NCI-H2081 treated with DMSO at 0.1 percent for 48 hours (cell line): ENCODE results near the gene TRIM2.
"Not testable (repeated sequence)": the region's sequence is repeated elsewhere in the genome, so short reads cannot be mapped to it uniquely, and the experiment has no call there.

Experiments
- DNase-seq: peaks from one replicate; lab custom pipeline; 2025; lab: John Stamatoyannopoulos, UW

TRIM2 gene

GRCh38 chr4:153189016-153189801 lies 15.0 kb upstream of the TRIM2 start:
- no peak for DNase-seq

GRCh38 chr4:153191795-153192363 lies 12.4 kb upstream of the TRIM2 start:
- DNase-seq = no peak

- no peak for DNase-seq
These were observed 6.9 kb upstream of the TRIM2 start for GRCh38 chr4:153197301-153197700.

DNA sequence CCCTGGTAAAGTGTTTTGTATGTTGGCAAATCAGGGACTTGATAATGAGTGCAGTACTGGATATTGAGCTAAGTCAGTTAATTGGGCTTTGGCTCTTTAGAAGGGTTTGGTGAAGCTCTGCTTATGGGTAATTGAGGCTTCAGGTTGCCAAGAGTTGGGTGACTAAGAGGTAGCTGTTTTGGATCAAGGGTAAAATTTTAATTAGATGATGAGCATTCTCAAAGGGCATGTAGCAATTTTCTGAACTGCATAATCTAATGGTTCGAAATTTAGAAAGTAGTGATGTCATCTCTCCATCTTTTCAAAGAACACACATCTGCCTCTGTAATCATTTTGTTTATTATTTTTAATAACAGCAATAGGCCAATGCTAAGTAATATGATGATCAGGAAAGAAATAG lies 5.5 kb upstream of the TRIM2 start:
- DNase-seq = no peak

DNA sequence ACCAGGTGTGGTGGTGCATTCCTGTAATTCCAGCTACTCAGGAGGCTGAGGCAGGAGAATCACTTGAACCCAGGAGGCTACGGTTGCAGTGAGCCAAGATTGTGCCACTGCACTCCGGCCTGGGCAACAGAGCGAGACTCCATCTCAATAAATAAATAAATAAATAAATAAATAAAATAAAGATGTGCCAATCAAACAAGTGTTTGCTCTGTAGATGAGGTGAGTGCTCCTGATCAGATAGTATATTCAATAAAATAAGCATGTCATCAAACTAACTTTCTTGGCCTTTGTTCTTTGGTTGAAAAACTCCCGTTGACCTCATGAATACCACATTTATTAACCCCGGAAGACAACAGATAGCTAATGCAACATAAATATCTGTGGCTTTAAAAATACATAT lies 497 bp upstream of the TRIM2 start:
- not testable (repeated sequence) for DNase-seq

DNA sequence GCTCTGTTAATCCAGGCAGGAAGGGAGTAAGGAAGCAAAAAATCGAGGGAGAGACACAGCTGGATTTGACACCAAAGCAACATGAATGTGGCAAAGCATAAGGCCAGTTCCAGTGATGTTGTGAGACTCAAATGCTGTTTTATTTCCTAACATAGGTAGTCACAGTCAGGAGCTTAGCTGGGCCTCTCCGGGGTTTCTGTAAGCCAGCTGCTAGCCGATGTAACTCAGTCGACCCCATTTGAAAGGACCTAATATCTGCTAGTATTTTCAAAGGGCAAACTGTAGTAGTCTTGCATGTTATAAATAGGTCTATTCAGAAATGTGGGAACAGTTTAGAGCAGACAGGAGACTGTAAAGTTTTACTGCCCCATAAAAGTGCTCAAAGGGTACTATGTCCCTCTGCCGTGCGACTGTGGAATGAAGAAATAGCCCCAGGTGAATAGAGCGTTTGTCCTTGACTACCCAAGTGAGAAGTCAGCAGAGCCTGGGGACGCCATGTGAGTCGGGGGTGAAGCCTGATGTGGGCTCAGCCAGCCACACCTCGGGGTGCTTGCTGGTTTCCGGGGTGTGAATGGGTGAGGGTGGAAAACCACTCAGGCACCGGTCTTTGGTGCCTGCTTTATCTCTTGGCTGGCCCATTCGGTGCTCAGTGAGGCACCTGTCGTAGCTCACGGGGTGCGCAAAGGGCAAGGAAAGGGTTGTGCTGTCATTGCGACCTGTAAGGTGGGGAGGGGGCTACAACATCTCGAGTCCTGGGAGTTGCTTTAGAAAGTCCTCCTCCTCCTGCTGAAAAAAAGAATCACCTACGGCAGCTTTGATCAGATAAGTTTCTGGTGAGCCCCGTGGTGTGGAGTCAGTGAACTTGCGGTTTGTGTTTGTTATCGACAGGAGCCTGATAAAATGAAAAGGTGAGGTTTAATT lies 745 bp downstream of the TRIM2 start:
- no peak for DNase-seq

GRCh38 chr4:153205757-153206156 lies 1.5 kb downstream of the TRIM2 start:
- DNase-seq = no peak

GRCh38 chr4:153206534-153206933 lies 2.3 kb downstream of the TRIM2 start:
- no peak for DNase-seq

DNA sequence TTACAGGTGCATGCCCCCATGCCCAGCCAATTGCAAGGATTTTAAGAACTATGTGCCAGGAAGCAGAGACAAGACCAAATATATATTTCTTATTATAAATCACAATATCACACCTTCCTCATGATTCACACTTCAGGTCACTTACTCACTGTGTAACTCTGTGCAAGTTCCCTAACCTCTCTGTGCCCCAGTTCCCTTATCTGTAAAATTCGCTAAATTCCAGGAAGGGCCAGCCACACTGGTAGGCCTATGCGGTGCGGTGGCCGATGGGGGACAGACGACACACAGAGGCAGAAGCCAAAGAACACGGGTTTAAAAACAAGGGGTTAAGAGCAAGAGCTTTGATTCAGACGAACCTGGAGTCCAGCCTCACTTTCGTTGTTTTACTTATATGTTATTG lies 2.8 kb downstream of the TRIM2 start:
- no peak for DNase-seq

- DNase-seq = no peak
These were observed 3.3 kb downstream of the TRIM2 start for GRCh38 chr4:153207567-153207966.

DNA sequence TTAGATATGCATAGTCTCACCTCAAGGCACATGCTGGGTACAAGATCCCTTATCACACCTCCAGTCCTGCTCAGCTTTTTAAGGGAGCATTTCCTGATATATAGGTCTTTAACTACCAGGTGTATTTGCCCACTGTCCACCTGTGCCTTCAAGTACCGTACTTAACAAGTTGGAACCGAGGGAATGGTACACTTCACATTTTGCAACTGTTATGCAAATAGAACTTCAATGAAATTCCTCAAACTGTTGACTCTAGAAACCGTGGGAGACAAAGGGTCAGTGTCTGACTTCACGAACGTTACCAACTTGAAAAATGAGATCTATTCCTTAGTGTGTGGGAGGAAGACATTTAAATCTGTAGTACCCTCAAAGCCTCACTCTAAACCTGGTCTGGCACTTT lies 5.2 kb downstream of the TRIM2 start:
- no peak for DNase-seq

DNA sequence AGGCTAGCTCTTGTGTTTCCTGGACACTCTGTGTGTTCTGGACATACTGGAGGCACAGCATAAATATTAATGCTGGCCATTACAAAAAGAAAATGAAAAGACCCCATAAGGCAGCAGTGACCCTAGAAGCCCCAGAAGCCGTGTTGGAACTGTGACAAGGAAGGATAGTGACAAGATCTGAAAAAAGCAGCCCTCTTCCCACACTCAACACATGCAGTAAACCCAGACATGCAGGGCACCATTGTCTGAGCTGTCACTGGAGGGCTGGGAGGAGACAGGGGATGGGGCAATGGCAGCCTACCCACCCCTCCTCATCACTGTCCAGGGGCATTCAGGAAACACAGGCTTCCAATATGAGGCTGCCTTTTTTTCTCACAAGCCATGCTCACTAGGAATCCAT lies 6.5 kb downstream of the TRIM2 start:
- DNase-seq = no peak

DNA sequence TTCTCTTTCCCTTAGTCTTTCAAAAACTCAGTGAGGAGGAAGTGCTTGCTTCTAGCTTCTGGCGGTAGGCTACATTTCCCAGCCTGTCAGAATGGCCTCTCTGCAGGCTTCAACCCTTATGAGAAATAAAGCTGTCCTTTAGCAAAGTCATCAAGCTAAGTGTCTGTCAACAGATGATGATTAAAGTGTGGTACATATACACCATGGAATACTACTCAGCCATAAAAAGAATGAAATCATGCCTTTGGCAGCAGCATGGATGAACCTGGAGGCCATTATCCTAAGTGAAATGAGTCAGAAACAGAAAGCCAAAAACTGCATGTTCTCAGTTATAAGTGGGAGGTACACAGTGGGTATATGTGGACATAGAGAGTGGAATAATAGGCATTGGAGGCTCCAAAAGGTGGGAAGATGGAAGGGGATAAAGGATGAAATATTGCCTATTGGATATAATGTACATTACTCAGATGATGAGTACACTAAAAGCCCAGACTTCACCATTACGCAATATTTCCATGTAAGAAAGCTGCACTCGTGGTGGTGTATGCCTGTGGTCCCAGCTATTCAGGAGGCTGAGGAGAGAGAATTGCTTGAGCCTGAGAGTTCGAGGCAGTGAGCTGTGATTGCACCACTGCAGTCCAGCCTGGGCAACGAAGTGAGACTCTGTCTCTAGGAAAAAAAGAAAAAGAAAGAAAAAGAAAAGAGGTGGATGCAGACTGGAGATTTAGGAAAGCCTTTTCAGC lies 7.9 kb downstream of the TRIM2 start:
- no peak for DNase-seq

- no peak for DNase-seq
These were observed 8.5 kb downstream of the TRIM2 start for GRCh38 chr4:153212736-153213135.

- DNase-seq = no peak
These were observed 11.7 kb downstream of the TRIM2 start for GRCh38 chr4:153215921-153216320.

GRCh38 chr4:153216546-153216945 lies 12.3 kb downstream of the TRIM2 start:
- DNase-seq = no peak

GRCh38 chr4:153217440-153217839 lies 13.2 kb downstream of the TRIM2 start:
- no peak for DNase-seq

DNA sequence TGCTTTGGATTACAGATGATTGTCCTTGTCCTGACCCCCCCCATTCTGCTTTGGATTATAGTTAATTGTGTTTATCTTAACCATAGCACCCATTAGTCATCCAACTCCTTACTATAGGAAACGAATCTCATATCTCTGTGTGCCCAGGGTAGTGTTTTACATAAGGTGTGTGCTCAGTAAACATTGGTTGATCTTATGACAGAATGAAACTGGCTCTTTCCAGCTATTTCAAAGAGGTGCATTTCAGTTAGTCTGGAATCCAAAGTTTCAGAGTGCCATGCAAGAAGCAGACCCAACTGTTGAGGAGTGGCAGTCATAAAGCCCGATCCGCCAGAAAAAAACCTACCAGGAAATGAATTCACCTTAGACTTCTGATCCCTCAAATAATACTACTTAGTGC lies 14.7 kb downstream of the TRIM2 start:
- no peak for DNase-seq

- DNase-seq = no peak
These were observed 16.6 kb downstream of the TRIM2 start for GRCh38 chr4:153220682-153221395.

DNA sequence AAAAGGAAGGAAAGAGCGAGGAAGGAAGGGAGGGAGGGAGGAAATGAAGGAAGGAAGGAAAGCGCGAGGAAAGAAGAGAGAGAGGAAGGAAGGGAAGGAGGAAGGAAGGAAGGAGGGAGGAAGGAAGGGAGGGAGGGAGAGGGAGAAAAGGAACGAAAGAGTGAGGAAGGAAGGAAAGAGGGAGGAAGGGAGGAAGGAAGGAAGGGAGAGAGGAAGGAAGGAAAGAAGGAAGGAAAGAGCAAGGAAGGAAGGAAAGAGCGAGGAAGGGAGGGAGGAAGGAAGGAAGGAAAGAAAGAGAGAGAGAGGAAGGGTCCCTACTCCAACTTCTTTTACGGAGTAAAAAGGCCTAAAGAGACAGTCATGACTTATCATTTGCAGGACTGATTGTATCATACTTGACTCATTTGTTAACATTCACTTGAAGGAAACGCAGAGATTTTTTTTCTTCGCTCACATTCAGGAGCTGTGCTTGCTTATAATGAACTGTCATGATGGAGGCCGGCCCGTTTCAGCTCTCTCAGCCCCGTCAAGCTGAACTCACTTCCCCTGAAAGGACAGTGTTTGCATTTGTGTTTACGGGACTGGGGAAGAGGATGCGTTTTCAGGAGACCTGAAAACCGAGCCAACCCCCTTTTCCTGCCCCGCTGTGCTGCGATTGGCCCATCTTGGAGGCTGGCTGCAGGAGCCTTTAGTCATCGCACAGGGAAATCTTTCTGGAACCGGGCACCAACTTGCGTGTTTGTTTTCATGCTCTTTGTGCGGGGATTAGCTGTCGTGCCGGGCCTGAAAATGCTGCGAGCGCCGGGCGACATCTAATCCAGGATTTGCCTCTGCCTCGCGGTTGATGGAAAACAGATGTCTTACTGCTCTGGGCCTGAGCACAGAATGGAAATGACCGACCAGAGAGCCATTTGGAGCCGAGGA lies 17.8 kb downstream of the TRIM2 start:
- no peak for DNase-seq
